SU-DHL-6 (cell line): Measurements from ENCODE around the gene NANS.

Experiments used
- CTCF ChIP-seq: fragments of 200-600 bp; sonication (generic); IDR thresholded peaks from one replicate; pipeline ENCODE4 v1.5.1; 2017; ENCODE audit warnings: antibody characterized with exemption, mild to moderate bottlenecking, low read length, moderate library complexity; ENCODE audit not compliant: insufficient read depth, poor library complexity, severe bottlenecking
- EZH2phosphoT487 ChIP-seq: fragments of 200-600 bp; sonication (generic), shearing (Covaris generic); conservative IDR thresholded peaks from 2 replicates; pipeline ENCODE4 v1.6.1; 2018; ENCODE audit warnings: mild to moderate bottlenecking, antibody characterized with exemption, low read length, moderate library complexity, mixed read lengths

GRCh38 chr9:98031935-98032334, 24.6 kb upstream of the NANS start:
- TF ChIP-seq CTCF (no peak), EZH2phosphoT487 (no peak)
